T-helper 2 cell treated with Interferon-gamma antibody and Interleukin-4, amounts not matched to agents 5 μg/mL and 100 μg/mL, for 36 hours (primary cell): ENCODE data around the gene RB1.

Source experiments
- DNase-seq: peaks from one replicate; pipeline ENCODE4 v3.0.0; 2021; ENCODE audit warnings: low spot score
- H3K27ac Mint-ChIP-seq: one replicate; pipeline ENCODE4 v1.8.0; 2021; ENCODE audit warnings: mild to moderate bottlenecking, mixed read lengths
- H3K27me3 Mint-ChIP-seq: one replicate; pipeline ENCODE4 v1.8.0; 2021; ENCODE audit warnings: low read depth, mixed read lengths
- H3K36me3 Mint-ChIP-seq: one replicate; pipeline ENCODE4 v1.8.0; 2021; ENCODE audit warnings: low read depth, mixed read lengths
- H3K4me1 Mint-ChIP-seq: one replicate; pipeline ENCODE4 v1.8.0; 2021; ENCODE audit warnings: low read depth, mixed read lengths
- H3K4me3 Mint-ChIP-seq: one replicate; pipeline ENCODE4 v1.8.0; 2022; ENCODE audit warnings: mild to moderate bottlenecking, moderate library complexity, mixed read lengths
- H3K9me3 Mint-ChIP-seq: one replicate; pipeline ENCODE4 v1.8.0; 2021; ENCODE audit warnings: mixed read lengths

Gene RB1

DNA sequence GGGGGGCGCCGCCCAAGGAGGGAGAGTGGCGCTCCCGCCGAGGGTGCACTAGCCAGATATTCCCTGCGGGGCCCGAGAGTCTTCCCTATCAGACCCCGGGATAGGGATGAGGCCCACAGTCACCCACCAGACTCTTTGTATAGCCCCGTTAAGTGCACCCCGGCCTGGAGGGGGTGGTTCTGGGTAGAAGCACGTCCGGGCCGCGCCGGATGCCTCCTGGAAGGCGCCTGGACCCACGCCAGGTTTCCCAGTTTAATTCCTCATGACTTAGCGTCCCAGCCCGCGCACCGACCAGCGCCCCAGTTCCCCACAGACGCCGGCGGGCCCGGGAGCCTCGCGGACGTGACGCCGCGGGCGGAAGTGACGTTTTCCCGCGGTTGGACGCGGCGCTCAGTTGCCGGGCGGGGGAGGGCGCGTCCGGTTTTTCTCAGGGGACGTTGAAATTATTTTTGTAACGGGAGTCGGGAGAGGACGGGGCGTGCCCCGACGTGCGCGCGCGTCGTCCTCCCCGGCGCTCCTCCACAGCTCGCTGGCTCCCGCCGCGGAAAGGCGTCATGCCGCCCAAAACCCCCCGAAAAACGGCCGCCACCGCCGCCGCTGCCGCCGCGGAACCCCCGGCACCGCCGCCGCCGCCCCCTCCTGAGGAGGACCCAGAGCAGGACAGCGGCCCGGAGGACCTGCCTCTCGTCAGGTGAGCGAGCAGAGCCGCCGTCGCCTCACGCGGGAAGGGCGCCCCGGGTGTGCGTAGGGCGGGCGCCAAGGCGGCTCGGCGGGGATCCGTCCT is at the start of gene RB1:
TSS of gene RB1 (plus strand) at position 393 of the 784 bp plus-strand sequence. CDS start at position 555, 162 bp downstream.
- Mint-ChIP-seq H3K4me3 (peak within 1 kb of the TSS; percentile 95), H3K27ac (peak within 1 kb of the TSS; percentile 96), H3K4me1 (peaks cover 27% of the 10 kb centered on the region), H3K27me3 (no peaks in the 10 kb centered on the region), H3K9me3 (no peaks in the 10 kb centered on the region), H3K36me3 (peaks cover 17% of the 10 kb centered on the region)
- peak; percentile 91 for DNase-seq

DNA sequence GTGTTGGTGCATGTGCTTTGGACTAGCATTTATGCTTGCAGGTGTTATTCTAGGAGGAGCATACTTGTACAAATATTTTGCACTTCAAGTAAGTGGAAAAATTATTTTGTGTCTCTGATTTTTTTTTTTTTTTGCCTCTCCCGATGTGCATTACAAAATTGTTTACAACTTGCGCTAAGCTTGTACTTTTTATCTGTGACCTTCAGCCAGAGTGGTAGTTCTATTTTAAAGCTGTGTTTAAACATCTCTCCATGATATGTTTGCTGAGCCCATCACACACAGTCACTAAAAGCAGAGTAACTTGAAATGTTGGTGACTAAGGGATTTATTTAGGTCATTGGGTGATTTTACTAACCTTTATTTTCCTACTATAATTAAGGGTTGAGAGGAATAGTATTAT is 49.7 kb upstream of the RB1 start:
- Mint-ChIP-seq H3K4me1 (peaks cover 4% of the 10 kb centered on the region), H3K4me3 (no peak overlapping the region), H3K27me3 (no peaks in the 10 kb centered on the region), H3K27ac (no peak overlapping the region), H3K9me3 (no peaks in the 10 kb centered on the region), H3K36me3 (peaks cover 37% of the 10 kb centered on the region)
- no peak for DNase-seq

DNA sequence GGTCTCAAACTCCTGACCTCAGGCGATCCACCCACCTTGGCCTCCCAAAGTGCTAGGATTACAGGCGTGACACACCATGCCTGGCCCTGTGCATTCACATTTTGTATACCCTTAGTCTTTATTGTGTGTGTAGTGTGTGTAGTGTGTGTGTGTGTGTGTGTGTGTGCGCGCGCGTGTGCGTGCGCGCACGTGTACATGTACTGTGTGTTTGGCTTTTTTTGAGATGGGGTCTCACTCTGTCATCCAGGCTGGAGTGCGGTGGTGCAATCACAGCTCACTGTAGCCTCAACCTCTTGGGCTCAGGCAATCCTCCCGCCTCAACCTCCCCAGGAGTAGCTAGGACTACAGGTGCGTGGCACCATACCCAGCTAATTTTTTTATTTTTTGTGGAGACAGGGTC is 48.5 kb upstream of the RB1 start:
- Mint-ChIP-seq H3K27ac (no peak overlapping the region), H3K4me1 (no peaks in the 10 kb centered on the region), H3K36me3 (peaks cover 49% of the 10 kb centered on the region), H3K9me3 (no peaks in the 10 kb centered on the region), H3K4me3 (no peak overlapping the region), H3K27me3 (no peaks in the 10 kb centered on the region)
- DNase-seq = no peak

DNA sequence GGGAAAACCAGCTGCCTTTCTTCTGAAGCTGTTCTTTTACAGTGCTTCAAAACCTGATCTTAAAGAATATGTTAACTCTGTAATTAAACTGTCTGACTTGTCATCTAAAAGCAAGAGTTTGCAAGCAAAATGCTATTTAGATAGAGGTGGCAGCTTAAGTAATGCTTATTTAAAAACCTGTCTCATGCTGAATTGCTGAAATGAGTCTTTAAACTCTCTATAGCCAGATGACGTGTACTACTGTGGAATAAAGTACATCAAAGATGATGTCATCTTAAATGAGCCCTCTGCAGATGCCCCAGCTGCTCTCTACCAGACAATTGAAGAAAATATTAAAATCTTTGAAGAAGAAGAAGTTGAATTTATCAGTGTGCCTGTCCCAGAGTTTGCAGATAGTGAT is 47.6 kb upstream of the RB1 start:
- Mint-ChIP-seq H3K36me3 (peaks cover 53% of the 10 kb centered on the region), H3K27me3 (no peaks in the 10 kb centered on the region), H3K27ac (no peak overlapping the region), H3K4me1 (no peaks in the 10 kb centered on the region), H3K4me3 (no peak overlapping the region), H3K9me3 (no peaks in the 10 kb centered on the region)
- no peak for DNase-seq

DNA sequence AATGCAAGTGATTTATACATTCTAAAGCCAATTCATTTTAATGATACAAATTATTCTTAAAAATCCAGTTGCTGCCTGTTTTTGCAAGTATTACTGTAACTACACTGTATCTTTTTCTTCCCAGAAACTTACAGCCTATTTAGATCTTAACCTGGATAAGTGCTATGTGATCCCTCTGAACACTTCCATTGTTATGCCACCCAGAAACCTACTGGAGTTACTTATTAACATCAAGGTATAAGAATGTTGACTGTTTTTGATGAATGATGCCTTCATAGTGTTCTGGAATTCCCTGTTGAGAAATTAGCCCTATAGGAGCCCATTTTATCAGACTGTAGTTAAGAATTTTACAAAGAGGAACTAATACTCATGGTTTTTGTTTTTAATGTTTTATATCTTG is 45.5 kb upstream of the RB1 start:
- Mint-ChIP-seq H3K27me3 (no peaks in the 10 kb centered on the region), H3K27ac (no peak overlapping the region), H3K36me3 (peaks cover 66% of the 10 kb centered on the region), H3K4me1 (no peaks in the 10 kb centered on the region), H3K9me3 (no peaks in the 10 kb centered on the region), H3K4me3 (no peak overlapping the region)
- DNase-seq = no peak

DNA sequence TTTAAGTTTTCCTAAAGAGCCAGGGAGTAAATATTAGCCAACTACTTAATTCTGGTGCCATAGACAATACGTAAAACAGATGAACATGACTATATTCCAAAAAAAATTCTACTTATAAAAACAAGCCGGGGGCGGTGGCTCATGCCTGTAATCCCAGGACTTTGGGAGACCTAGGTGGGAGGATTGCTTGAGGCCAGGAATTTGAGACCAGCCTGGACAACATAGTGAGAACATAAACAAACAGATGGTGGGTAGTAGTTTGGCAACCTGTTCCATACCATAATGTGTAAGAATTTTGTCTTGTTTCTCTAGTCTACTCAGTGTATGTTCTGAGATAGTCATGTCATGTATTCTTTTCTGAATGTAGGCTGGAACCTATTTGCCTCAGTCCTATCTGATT is 45.1 kb upstream of the RB1 start:
- no peak for DNase-seq
- Mint-ChIP-seq H3K4me3 (no peak overlapping the region), H3K27ac (no peak overlapping the region), H3K27me3 (no peaks in the 10 kb centered on the region), H3K9me3 (no peaks in the 10 kb centered on the region), H3K4me1 (no peaks in the 10 kb centered on the region), H3K36me3 (peaks cover 70% of the 10 kb centered on the region)

DNA sequence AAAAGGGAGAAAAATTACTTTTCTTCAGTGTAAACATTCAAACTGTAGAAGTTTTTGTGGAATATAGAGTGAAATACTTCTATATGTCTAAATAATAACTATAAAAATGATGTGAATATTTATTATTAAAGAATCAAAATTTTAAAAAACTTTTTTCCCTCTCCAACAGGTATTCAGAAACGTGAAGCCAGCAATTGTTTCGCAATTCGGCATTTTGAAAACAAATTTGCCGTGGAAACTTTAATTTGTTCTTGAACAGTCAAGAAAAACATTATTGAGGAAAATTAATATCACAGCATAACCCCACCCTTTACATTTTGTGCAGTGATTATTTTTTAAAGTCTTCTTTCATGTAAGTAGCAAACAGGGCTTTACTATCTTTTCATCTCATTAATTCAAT is 42.6 kb upstream of the RB1 start:
- no peaks in the 10 kb centered on the region for H3K9me3 Mint-ChIP-seq
- H3K27me3 Mint-ChIP-seq = no peaks in the 10 kb centered on the region
- peaks cover 68% of the 10 kb centered on the region for H3K36me3 Mint-ChIP-seq
- no peak overlapping the region for H3K27ac Mint-ChIP-seq
- peaks cover 10% of the 10 kb centered on the region for H3K4me1 Mint-ChIP-seq
- no peak for DNase-seq
- no peak overlapping the region for H3K4me3 Mint-ChIP-seq

DNA sequence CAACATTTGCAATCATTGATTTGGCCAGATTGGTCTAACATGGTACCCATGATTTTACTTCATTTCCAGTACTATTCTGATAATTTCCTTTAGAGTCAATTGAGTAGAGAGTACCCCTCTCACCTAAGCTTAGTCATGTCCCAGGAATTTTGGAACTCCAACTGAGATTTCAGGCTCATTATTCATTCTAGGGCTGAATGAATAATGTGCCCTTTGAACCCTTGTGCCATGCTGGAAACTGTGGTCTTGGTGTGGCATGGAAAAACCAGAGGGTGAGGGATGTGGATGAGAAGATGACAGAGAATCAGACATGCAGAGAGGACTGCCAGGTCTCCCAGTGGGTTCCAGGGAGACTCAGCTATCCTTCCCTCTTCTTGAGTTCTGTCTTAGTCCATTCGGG is 40.4 kb upstream of the RB1 start:
- no peaks in the 10 kb centered on the region for H3K9me3 Mint-ChIP-seq

DNA sequence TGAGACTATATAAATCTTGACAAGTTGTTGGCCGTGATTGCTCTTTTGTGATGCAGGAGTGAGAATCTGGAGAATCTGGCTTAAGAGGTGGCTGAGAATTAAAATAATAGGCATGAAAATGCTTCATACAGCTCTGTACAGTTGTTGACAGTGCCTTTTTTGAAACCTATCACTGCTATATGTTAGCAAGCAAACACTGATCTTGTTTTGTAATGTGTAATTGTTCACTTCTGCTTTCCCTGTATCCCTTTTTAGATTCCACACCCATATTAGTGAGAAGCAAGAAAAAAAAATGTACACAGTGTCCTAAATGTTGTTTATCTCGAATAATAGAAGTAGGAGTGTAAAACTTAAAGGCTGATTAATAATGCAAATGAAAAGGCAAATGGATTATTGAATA is 39.5 kb upstream of the RB1 start:
- no peak for DNase-seq
- Mint-ChIP-seq H3K27me3 (no peaks in the 10 kb centered on the region), H3K4me3 (no peak overlapping the region), H3K4me1 (peaks cover 10% of the 10 kb centered on the region), H3K36me3 (peaks cover 54% of the 10 kb centered on the region), H3K27ac (no peak overlapping the region), H3K9me3 (no peaks in the 10 kb centered on the region)

More for the DNA sequence above, 40.4 kb upstream of the RB1 start:
- peaks cover 58% of the 10 kb centered on the region for H3K36me3 Mint-ChIP-seq
- H3K4me1 Mint-ChIP-seq = peaks cover 10% of the 10 kb centered on the region
- no peaks in the 10 kb centered on the region for H3K27me3 Mint-ChIP-seq
- no peak overlapping the region for H3K27ac Mint-ChIP-seq
- H3K4me3 Mint-ChIP-seq = no peak overlapping the region
- no peak for DNase-seq

DNA sequence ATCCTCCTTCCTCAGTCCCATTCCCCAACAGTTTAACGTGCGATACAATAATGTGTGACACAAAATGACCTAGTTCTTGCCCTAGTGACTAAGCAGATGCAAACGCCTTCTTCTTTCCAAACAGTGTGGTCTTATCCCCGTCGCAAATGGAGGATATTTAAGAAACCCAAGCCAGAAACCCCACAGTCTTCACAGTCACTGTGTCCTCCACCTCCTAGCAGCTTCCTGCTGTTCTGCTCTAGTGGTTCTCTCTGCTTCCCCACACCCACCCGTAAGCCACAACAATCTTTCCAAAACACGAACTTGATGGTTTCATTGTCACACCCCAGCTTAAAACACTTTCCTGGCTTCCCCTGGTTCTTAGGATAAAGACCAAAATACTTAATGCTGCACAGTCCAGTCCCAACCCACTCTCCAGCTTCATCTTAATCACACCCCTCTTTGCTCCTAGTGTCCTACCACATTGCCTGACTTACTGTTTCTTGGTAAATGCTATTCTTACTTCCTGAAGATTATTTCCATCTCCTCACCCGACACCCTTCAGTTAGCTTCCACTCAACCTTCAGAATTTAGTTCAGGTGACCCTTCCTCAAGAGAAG is 38.2 kb upstream of the RB1 start:
- Mint-ChIP-seq H3K4me3 (peak overlapping the region; percentile 19), H3K27ac (peak overlapping the region; percentile 1), H3K9me3 (no peaks in the 10 kb centered on the region), H3K27me3 (no peaks in the 10 kb centered on the region), H3K4me1 (peaks cover 10% of the 10 kb centered on the region), H3K36me3 (peaks cover 48% of the 10 kb centered on the region)
- DNase-seq = peak; percentile 11

DNA sequence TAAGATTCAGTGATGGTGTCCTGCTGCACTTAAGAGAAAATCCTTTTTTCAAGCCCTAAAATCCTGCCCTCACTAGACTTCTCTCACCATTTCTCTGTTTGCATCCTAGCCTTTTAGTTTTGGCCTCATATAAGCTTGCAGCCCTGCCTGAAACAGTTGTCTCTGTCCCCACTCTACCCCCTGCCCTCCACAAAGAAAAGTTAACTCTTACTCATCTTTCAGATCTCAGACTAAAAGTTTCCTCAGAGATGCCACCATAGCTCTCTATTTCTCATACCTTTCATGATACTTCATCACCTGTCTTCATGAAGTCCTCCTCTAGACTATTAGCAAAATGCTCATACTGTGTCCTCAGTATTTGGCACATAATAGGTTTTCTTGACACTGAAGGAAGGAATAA is 37.4 kb upstream of the RB1 start:
- H3K36me3 Mint-ChIP-seq = peaks cover 41% of the 10 kb centered on the region
- DNase-seq = no peak
- H3K27me3 Mint-ChIP-seq = no peaks in the 10 kb centered on the region
- H3K27ac Mint-ChIP-seq = no peak overlapping the region
- no peak overlapping the region for H3K4me3 Mint-ChIP-seq
- H3K4me1 Mint-ChIP-seq = peaks cover 10% of the 10 kb centered on the region
- no peaks in the 10 kb centered on the region for H3K9me3 Mint-ChIP-seq

DNA sequence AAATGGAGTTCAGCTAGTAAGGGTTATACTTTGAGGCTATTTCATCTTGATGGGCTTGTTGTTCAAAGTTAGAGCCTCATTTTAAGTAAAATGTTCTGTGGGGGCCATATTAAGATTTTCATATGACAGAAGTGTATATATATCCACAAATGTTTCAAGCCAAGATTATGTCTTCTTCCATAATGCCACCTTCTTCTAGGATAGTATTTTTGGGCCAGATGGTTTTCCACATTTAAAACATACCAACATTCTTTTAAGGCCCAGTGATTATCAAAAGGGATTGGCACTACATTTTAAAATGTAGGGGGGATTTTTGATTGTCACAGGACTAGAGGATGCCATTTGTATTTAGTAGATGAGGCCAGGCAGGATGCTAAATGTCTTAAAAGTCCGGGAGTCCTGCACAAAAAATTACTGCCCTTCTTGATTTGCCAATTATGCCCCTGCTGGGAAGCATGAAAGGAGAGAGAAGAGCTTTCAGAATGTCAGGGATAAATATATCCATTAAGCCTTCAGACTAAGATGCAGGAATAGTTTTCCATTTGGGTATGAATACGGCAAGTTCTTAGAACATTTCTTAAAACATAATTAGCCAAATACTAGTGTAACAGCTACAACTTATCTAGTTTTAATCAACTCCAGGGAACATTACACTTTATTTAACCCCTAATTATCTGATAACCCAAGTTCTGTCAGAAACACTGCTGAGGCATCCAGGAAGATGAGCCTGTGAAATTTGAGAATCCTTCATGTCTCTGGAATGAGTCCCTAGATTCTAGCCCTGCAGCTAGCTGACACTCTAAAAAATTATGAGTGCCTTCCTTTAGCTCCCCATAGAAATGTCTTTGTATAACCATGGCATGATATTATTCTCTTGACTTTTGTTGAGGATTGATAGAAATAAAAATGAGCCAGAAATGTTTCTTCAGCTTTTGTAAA is 36.6 kb upstream of the RB1 start:
- H3K27ac Mint-ChIP-seq = no peak overlapping the region
- H3K27me3 Mint-ChIP-seq = no peaks in the 10 kb centered on the region
- no peak for DNase-seq

DNA sequence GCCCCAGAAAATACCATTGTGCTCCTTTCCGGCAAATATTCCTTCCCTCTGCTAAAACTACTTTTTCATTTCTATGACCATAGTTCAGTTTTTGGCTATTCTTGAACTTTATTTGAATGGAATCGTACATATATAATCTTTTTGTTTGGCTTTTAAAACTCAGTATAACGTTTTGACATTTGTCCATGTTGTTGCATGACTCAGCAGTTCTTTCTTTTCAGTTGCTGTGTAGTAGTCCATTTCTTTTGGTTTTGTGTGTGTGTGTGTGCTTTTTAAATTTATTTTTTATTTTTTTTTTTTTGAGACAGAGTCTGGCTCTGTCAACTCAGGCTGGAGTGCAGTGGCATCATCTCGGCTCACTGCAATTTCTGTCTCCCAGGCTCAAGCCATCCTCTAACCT is 35.5 kb upstream of the RB1 start:
- H3K9me3 Mint-ChIP-seq = no peaks in the 10 kb centered on the region
- peaks cover 10% of the 10 kb centered on the region for H3K4me1 Mint-ChIP-seq

More for the DNA sequence above, 36.6 kb upstream of the RB1 start:
- H3K4me3 Mint-ChIP-seq = no peak overlapping the region
- H3K4me1 Mint-ChIP-seq = peaks cover 10% of the 10 kb centered on the region
- H3K9me3 Mint-ChIP-seq = no peaks in the 10 kb centered on the region
- H3K36me3 Mint-ChIP-seq = peaks cover 39% of the 10 kb centered on the region

DNA sequence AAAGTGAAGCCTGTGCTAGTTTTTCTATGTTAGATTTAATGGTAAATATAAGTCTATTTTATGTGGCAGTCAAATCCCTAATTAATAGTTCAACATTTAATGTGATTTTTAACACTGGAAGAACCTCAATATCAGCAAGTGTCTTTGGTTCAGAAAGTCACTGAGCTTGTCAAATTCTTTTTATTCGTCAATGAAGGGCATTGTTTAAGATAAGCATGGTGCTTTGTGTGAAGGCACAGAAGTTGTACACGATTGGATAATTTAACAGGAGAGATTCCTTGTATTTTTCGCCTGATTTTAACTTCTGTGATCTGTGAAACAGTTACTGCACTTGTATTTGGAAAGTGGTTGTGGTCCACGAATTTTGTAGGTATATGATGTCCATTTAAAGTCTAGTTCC is 30.2 kb upstream of the RB1 start:
- Mint-ChIP-seq H3K4me3 (no peak overlapping the region), H3K27me3 (peaks cover 15% of the 10 kb centered on the region), H3K9me3 (no peaks in the 10 kb centered on the region), H3K27ac (no peak overlapping the region), H3K36me3 (peaks cover 7% of the 10 kb centered on the region), H3K4me1 (no peaks in the 10 kb centered on the region)
- no peak for DNase-seq

More for the DNA sequence above, 35.5 kb upstream of the RB1 start:
- no peaks in the 10 kb centered on the region for H3K27me3 Mint-ChIP-seq
- H3K27ac Mint-ChIP-seq = no peak overlapping the region
- no peak overlapping the region for H3K4me3 Mint-ChIP-seq
- peaks cover 29% of the 10 kb centered on the region for H3K36me3 Mint-ChIP-seq
- no peak for DNase-seq
